ENCODE data around the gene TCTN2.

- TF ChIP-seq CTCF (IDR thresholded peaks at IDR 0.05) (no peak), POLR2A (IDR thresholded peaks at IDR 0.05; ENCODE audit: low read depth) (no peak), POLR2AphosphoS5 (IDR thresholded peaks at IDR 0.05) (no peak), EP300 (IDR thresholded peaks at IDR 0.05) (no peak)
Measured at GRCh38 chr12:123757561-123757960, 86.6 kb downstream of the TCTN2 start.
